Left lung (tissue), 10 donors: Measurements from ENCODE around the gene MBNL1. TPM values are rescaled to one million over a fixed set of nuclear protein-coding genes. Genes with fewer than 3 reads are reported as not detected.

Experiments
- ATAC-seq: fragments of 200-7000 bp; cut with Tn5 transposase; one replicate; pipeline ENCODE4 v1.9.1; 2020; ENCODE audit warnings: moderate library complexity
- DNase-seq, 4 donors: peaks; one replicate each; pipeline ENCODE4 v3.0.0-alpha.2; 2013 to 2020
- H3K27ac ChIP-seq, 2 donors: fragments of 200-600 bp; sonication (generic) in 1 of 2; one replicate each; pipeline versions ENCODE4 v1.5.0 to v1.8.0; 2020 to 2021
- H3K27me3 ChIP-seq, 2 donors: fragments of 200-600 bp; sonication (generic) in 1 of 2; one replicate each; pipeline versions ENCODE4 v1.5.0 to v1.8.0; 2020 to 2021
- H3K36me3 ChIP-seq, 2 donors: fragments of 200-600 bp; sonication (generic) in 1 of 2; one replicate each; pipeline versions ENCODE4 v1.5.0 to v1.8.0; 2020 to 2021
- H3K4me1 ChIP-seq, 2 donors: fragments of 200-600 bp; one replicate each; pipeline ENCODE4 v1.8.0; 2021
- H3K4me3 ChIP-seq, 2 donors: fragments of 200-600 bp; sonication (generic) in 1 of 2; one replicate each; pipeline versions ENCODE4 v1.5.0 to v1.8.0; 2020 to 2021; ENCODE audit warnings: mild to moderate bottlenecking in 1 of 2
- H3K9me3 ChIP-seq, 2 donors: fragments of 200-600 bp; sonication (generic) in 1 of 2; one replicate each; pipeline versions ENCODE4 v1.5.0 to v1.8.0; 2020 to 2021
- CTCF ChIP-seq, 2 donors: fragments of 200-600 bp; sonication (generic) in 1 of 2; IDR thresholded peaks; one replicate each; pipeline versions ENCODE4 v1.5.0 to v1.8.0; 2021; ENCODE audit warnings: antibody characterized with exemption in 2 of 2
- intact Hi-C, 2 donors: fragments of 100-400 bp; cut with DNase I; formaldehyde crosslinking; loops; one replicate each; pipeline versions ENCODE4 v1.11.2 to v1.14.2; 2022
- polyA plus RNA-seq, 6 donors: library from polyadenylated mRNA; unstranded; fragments of 120-200 nt; gene quantifications; one replicate each; pipeline ENCODE4 v1.2.1, GENCODE V29; 2013; ENCODE audit not compliant: insufficient read length in 6 of 6
- total RNA-seq, 2 donors: library from RNA; stranded (reverse); fragmentation: NEBNext Ultra II Directional; extraction: Animal tissue kit (Norgen Biotek cat#: 25700); gene quantifications; one replicate each; pipeline ENCODE4 v1.2.1, GENCODE V29; 2021
- donor health status: DM: no; HTN: yes; CAD: no.
- donor health status: DM: no; HTN: no; CAD: no.

Gene MBNL1
- total and polyA plus RNA-seq, 8 donors, result 92.3 to 246 (median 109) TPM

GRCh38 chr3:152232001-152232400 is 36.7 kb upstream of the MBNL1 start:
- no peaks in the 10 kb centered on the region for H3K4me1 ChIP-seq
- no peak for ATAC-seq
- H3K27me3 ChIP-seq, result no peaks in the 10 kb centered on the region
- no peak for TF ChIP-seq CTCF (IDR thresholded peaks at IDR 0.05)
- no peak for DNase-seq
- H3K9me3 ChIP-seq, result no peaks in the 10 kb centered on the region
- intact Hi-C loops, result no loop called here
- no peak overlapping the region for H3K4me3 ChIP-seq
- no peak overlapping the region for H3K27ac ChIP-seq
- no peaks in the 10 kb centered on the region for H3K36me3 ChIP-seq

DNA sequence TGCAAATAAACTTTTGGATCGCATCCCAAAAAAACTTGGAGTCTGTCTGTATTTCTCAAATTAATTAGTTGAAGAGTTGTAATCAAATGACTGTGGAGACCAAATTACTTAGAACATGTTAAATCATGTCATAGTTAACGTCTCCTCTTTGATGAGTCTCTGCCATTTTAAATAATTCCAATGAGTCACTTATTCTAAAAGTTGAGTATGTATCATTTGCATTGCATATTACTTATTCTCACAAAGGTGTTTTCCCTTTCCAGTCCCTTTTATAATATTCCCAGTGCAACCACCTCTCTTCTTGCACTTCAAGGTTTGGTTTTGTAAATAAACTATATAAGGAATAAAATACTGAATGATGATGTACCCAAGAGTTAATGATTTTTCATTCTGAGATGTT is 36.0 kb upstream of the MBNL1 start:
- H3K9me3 ChIP-seq, result no peaks in the 10 kb centered on the region
- intact Hi-C loops, result no loop called here
- ATAC-seq, result no peak
- H3K4me3 ChIP-seq, result no peak overlapping the region
- DNase-seq, result no peak
- H3K4me1 ChIP-seq, result no peaks in the 10 kb centered on the region
- no peak overlapping the region for H3K27ac ChIP-seq
- TF ChIP-seq CTCF (IDR thresholded peaks at IDR 0.05), result no peak
- no peaks in the 10 kb centered on the region for H3K27me3 ChIP-seq
- no peaks in the 10 kb centered on the region for H3K36me3 ChIP-seq

DNA sequence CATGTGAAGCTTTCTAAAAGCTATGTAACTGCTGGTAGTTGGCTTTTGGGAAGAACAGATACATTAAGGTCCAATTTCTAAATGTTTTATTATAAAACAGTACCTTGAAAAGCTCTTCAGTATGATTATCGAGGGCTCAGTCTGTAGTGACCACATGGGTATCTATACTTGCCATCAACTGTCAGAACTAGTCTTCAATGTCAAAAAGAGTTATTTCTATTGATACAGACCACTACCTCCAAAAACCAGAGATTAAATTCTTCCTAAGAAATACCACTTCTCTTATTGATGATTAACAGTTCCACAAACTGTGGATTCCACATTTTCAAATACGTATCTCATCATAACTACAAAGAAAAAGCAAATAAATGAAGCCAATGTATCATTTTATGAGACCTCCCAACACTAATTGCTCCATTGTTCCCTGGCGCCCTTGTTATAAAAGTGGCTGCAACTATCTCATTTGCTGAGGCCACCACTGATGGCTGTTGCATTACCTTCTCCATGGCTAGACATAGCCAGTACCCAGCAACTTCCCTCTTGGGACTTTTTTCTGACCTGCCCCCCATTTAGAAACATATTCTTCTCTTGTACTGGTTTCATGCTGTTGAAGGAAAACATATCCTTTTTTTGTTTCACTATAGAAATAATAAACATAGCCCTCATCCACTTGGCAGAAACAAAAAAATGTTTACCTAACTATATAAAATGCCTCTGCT is 33.9 kb upstream of the MBNL1 start:
- DNase-seq (no peak), ATAC-seq (no peak)
- TF ChIP-seq CTCF (IDR thresholded peaks at IDR 0.05), result no peak
- Histone ChIP-seq H3K27me3 (no peaks in the 10 kb centered on the region), H3K27ac (no peak overlapping the region), H3K4me3 (no peak overlapping the region), H3K4me1 (no peaks in the 10 kb centered on the region), H3K36me3 (no peaks in the 10 kb centered on the region), H3K9me3 (no peaks in the 10 kb centered on the region)
- intact Hi-C loops, result no loop called here

GRCh38 chr3:152235709-152236298 is 32.9 kb upstream of the MBNL1 start:
- Histone ChIP-seq H3K27me3 (no peaks in the 10 kb centered on the region), H3K9me3 (no peaks in the 10 kb centered on the region), H3K4me1 (peaks cover 1 to 4% of the 10 kb centered on the region in 2 donors), H3K4me3 (no peak overlapping the region), H3K36me3 (no peaks in the 10 kb centered on the region), H3K27ac (no peak overlapping the region)
- intact Hi-C loops, result no loop called here
- DNase-seq, result no peak
- no peak for ATAC-seq
- no peak for TF ChIP-seq CTCF (IDR thresholded peaks at IDR 0.05)

DNA sequence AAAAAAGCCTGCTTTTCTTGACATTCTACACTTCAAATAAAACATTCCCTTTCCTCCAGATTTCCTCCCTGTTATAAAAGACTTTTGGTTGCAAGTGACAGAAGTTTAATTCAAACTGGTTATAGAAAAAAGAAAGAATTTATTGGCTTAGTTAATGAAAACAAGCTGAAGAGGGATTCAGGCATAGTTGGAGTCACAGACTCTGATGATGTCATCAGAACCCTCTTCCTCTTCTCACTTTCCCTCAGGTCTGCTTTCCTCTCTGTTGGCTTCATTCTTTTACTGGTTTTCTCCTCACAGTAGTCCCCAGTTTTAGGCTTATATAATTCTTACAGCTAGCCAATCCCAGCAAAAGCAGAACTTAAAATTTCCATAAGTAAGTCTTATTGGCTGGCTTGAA is 32.0 kb upstream of the MBNL1 start:
- Histone ChIP-seq H3K4me1 (peaks cover 7 to 14% of the 10 kb centered on the region in 2 donors), H3K27ac (no peak overlapping the region), H3K9me3 (no peaks in the 10 kb centered on the region), H3K27me3 (no peaks in the 10 kb centered on the region), H3K36me3 (no peaks in the 10 kb centered on the region), H3K4me3 (no peak overlapping the region)
- TF ChIP-seq CTCF (IDR thresholded peaks at IDR 0.05), result no peak
- intact Hi-C loops, result no loop called here
- DNase-seq, result no peak
- no peak for ATAC-seq
